GM18861 (cell line): ENCODE data around the gene NOD1.
"Not testable (repeated sequence)": the region's sequence is repeated elsewhere in the genome, so short reads cannot be mapped to it uniquely, and the experiment has no call there.

Experiments used
- ATAC-seq: cut with Tn5 transposase; IDR thresholded peaks from one replicate; pipeline ENCODE4 v1.9.1; 2021; ENCODE audit not compliant: unreplicated experiment

Gene NOD1, protein sequence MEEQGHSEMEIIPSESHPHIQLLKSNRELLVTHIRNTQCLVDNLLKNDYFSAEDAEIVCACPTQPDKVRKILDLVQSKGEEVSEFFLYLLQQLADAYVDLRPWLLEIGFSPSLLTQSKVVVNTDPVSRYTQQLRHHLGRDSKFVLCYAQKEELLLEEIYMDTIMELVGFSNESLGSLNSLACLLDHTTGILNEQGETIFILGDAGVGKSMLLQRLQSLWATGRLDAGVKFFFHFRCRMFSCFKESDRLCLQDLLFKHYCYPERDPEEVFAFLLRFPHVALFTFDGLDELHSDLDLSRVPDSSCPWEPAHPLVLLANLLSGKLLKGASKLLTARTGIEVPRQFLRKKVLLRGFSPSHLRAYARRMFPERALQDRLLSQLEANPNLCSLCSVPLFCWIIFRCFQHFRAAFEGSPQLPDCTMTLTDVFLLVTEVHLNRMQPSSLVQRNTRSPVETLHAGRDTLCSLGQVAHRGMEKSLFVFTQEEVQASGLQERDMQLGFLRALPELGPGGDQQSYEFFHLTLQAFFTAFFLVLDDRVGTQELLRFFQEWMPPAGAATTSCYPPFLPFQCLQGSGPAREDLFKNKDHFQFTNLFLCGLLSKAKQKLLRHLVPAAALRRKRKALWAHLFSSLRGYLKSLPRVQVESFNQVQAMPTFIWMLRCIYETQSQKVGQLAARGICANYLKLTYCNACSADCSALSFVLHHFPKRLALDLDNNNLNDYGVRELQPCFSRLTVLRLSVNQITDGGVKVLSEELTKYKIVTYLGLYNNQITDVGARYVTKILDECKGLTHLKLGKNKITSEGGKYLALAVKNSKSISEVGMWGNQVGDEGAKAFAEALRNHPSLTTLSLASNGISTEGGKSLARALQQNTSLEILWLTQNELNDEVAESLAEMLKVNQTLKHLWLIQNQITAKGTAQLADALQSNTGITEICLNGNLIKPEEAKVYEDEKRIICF

DNA sequence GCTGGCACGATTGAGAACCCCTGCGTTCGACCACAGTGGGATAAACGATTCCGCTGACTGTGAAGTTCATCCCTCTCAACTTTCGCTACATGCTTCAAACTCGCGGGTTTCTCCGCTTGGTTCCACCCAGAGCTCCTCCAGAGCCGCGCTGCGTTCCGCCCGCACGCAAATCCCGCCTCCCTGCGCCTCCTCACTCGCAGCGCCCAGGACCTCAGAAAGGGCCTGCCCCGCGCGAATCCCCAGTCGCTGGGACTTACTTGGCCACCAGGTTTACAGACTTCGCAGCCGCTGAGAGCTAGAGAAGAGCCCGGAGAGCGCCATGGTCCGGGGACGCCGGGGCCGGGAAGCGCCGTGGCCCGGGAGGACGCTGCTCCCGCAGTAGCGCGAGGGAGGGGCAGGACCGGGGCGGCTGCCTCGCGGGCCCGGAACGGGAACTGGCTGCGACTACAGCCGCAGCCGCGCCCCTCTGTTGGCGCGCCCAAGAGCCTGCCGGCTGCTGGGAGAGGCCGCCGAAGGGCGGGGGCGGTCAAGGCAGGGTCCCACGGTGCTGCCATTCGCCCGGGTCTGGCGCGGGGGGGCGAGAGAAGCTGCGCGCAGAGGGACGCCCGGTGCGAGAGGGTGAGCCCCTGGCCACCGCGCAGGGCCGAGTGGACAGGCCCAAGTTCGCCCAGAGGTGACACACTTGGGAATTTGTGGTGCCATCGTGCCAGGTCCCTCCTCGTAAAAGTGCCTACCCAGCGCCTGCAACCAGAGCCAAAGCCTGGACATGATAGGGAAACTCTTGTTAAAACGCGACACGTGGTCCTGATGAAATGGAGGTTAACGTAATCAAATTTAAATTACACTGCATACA, at the start of gene NOD1:
Gene NOD1 (minus strand): TSS at position 436 of the 853 bp plus-strand sequence. CDS start 21,863 bp downstream, outside the sequence.
- peak; percentile 81 for ATAC-seq

DNA sequence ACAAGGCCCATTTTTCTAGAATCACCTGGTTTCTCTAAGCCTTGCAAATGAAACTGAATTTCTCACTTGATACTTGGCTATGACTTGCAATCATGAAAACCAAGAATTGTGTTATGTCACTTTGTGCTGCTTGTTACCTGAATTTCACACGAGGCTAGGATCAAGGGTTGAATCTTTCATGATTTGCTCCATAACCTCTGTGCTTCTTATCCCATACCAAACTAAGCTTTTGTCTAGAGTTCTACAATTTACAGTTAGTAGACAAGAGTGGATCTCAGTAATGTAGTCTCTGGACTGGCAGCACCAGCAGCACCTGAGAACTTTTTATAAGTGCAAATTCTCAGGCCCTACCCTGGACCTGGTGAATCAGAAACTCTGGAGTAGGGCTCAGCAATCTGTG, 48.7 kb upstream of the NOD1 start:
- ATAC-seq, result not testable (repeated sequence)

- no peak for ATAC-seq
Measured at GRCh38 chr7:30526163-30526562, 47.6 kb upstream of the NOD1 start.

DNA sequence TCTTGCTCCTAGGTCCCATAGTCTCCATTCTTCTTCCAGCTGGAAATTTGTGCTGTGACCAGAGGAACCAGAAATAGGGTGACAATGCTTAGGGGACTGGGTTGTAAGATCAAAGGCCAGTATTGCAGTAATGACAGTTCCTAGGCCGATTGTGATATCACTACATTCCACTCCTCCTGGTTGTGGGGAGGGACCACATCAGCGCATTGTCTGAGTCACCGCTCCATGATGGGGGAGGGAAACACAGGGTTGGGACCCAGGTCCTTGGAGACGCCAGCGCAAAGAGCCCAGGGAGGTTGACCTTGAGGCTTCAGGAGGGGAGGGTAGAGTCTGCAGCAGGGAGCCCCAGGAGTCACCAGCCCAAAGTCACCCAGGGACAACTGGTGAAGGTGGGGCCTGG, 46.8 kb upstream of the NOD1 start:
- ATAC-seq, result no peak

- no peak for ATAC-seq
Measured at GRCh38 chr7:30524545-30524944, 46.0 kb upstream of the NOD1 start.

- no peak for ATAC-seq
Measured at GRCh38 chr7:30523466-30523865, 44.9 kb upstream of the NOD1 start.

GRCh38 chr7:30522159-30522558, 43.6 kb upstream of the NOD1 start:
- ATAC-seq, result no peak

GRCh38 chr7:30521532-30521931, 42.9 kb upstream of the NOD1 start:
- no peak for ATAC-seq

GRCh38 chr7:30519122-30519521, 40.5 kb upstream of the NOD1 start:
- no peak for ATAC-seq

DNA sequence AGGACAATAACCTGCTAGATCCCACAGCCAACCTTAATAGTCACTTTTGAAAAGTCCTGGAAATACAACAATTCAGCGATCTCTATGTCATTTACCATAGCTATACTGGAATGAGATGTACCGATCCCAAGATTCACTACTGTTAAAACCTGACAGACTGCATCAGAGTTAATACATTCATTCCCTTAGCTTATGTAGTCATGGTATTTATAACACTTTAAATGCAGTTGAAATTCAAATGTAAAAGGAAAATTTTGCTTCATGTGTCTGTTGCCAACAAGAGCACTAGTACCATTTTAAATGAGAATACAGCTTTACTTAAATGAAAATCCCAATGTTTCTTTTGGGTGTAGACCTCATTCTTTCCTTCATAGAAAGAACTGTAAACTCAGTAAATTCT, 37.2 kb upstream of the NOD1 start:
- no peak for ATAC-seq

GRCh38 chr7:30514776-30515175, 36.2 kb upstream of the NOD1 start:
- no peak for ATAC-seq

DNA sequence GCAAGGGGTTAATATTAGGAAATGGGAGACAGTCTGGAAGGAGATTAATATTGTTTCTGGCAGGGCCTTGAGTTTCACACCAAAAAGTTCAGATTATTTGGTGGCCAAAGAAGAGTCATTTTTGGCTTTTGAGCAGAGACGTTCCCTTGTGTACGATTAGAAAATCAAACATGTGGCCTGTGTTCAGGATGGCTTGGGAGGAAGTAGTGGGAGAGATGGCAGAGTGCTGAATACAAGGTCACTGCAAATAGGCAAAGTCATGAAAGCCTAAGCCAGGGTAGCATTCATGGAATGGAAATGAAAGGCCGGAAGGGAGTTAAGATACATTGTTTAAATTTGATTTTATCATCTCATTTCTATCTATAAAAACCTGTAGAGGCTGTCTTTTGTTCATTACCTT, 35.6 kb upstream of the NOD1 start:
- no peak for ATAC-seq

DNA sequence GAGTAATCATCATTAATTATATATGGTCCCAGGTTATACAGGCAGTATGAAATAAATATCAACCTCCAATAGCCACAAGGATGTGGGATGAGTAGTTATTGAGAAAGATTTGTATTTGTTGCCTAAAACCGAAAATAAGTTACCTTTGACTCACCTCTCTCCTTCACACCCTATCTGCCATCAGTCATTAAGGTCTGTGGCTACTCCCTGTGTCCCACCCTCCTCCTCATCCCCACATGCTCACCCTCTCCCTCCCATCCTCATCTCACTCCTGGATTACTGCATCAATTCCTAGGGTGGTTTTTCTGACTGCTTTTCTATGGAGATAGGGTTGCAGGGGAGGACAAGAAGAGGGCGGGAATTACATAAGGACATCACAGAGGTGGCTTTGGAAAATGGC, 35.2 kb upstream of the NOD1 start:
- ATAC-seq, result no peak

DNA sequence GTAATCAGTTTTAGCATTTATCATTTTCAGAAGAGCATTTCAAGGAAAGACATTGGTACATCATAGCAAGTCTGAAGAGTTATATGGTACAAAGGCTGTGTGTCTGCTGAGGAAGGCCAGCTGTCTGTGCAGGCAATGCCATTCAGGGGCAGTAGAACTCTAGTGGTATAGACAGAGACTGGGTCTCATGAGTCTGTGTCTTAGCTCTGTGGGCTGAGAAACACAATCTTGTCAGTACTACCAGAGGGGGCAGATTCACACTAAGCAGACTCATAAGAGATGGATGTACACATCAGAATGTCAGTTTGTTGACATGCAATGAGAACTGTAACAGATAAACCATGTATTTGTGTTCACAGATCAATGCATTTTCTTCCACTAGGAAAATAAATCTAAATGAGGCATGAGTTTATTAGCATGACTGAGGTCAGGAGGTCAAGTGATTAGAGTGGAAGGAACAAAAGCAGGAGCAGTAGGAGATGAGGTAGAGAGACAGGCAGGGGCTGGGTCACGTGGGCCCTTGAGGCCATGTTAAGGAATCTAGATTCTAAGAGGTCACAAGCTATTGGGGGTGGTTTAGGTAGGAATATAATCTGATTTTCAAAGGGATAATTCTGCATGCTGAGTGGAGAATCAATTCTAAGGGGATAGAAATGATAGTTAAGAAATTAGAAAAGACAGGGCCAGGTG, 33.5 kb upstream of the NOD1 start:
- no peak for ATAC-seq

DNA sequence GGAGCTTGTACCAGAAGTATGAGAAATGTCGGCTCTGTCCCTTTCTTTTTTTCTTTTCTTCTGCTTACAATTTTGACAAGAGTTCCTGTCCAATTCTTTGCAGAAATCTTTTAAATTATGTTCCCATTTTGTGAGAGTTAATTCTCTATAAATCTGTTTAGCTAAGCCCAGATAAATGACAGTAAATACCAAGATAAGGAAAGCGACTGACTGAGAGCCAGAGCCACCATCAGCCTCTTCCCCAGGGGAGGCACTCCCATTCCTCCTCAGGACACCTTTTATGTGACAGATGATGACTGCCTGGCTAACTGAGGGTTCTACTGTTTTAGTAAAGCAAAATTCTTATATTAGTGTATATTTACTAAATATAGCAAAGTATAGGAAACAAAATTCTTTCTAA, 32.9 kb upstream of the NOD1 start:
- no peak for ATAC-seq

DNA sequence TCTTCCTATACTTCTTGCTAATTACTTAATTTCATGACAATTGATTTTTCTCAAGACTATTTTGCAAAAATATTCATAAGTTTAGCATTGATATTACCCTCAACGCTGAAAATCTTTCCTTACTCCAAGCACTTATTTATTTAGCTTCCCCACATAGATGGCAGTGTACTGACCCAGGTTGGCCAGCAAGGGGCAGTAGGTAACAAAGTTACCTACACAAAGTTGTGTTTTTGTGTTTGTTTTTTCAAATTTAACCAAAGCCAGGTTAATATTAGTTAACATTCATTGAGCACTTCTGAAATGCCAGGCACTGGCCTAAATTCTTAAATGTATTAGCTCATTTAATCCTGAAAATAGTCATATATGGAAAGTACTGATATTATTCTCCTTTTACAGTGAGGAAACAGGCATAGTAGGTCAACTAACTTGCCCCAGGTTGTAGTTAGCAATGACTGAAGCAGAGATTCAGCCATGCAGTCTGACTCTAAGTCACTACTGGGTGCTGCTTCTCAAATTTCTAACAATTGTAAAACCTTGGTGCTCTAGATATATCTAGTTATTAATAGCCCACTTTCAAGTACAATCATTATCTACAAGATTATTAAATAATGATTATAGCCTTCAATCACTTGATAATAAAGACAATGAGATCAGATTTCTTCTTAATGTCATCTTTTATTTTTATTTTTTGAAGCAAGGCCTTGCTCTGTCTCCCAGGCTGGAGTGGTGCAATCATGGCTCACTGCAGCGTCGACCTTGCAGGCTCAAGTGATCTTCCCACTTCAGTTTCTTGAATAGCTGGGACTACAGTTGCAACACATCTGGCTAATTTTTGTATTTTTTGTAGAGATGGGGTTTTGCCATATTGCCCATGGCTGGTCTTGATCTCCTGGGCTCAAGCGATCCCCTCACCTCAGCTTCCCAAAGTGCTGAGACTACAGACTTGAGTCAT, 31.8 kb upstream of the NOD1 start:
- ATAC-seq, result peak; percentile 52

GRCh38 chr7:30509171-30509857, 30.7 kb upstream of the NOD1 start:
- ATAC-seq, result not testable (repeated sequence)

DNA sequence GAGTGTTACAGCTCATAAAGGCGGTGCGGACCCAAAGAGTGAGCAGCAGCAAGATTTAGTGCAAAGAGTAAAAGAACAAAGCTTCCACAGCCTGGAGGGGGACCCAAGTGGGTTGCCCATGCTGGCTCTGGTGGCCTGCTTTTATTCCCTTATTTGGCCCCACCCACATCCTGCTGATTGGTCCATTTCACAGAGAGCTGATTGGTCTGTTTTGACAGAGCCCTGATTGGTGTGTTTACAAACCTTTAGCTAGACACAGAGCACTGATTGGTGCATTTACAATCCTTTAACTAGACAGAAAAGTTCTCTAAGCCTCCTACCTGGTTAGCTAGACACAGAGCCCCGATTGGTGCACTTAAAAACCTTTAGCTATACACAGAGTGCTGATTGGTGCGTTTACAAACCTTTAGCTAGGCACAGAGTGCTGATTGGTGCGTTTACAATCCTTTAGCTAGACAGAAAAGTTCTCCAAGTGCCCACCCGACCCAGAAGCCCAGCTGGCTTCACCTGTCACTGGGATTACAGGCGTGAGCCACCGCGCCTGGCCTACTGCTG, 28.8 kb upstream of the NOD1 start:
- ATAC-seq, result not testable (repeated sequence)
